H1 (cell line): ENCODE data around the gene ZNF277. TPM values are rescaled to one million over a fixed set of nuclear protein-coding genes. Genes with fewer than 3 reads are reported as not detected.

Experiments
- CTCF ChIA-PET: fragments of 300-600 bp; sonication (Branson Sonifier 250); formaldehyde crosslinking; loops from one replicate; lab custom pipeline; 2021; ENCODE audit not compliant: partially characterized antibody; lab: Charles Lee
- POLR2A ChIA-PET: fragments of 300-600 bp; sonication (Branson Sonifier 250); formaldehyde crosslinking; loops from one replicate; lab custom pipeline; 2021; ENCODE audit warnings: inconsistent platforms; ENCODE audit not compliant: partially characterized antibody; lab: Charles Lee
- DNase-seq, 2 experiments: peaks; one replicate each; pipeline versions ENCODE4 v3.0.0 to v3.0.0-alpha.2; 2010 to 2022; ENCODE audit warnings: low spot score in 2 of 2, low read depth in 1 of 2, mixed read lengths in 1 of 2
- FAIRE-seq: peaks from 2 replicates; lab custom pipeline; 2011; peaks lifted over from hg19 to GRCh38; lab: Jason Lieb, UNC
- H2AFZ ChIP-seq: 2 replicates; pipeline ENCODE4 v1.8.1; 2012; ENCODE audit warnings: low read length, inconsistent platforms
- H2AK5ac ChIP-seq: 2 replicates; pipeline ENCODE4 v1.6.1; 2013; ENCODE audit warnings: low read depth, low read length
- H2BK120ac ChIP-seq: replicated peaks from 2 replicates; pipeline ENCODE3; 2013; ENCODE audit warnings: low read depth, low read length, inconsistent platforms
- H2BK12ac ChIP-seq: 2 replicates; pipeline ENCODE4 v1.6.1; 2013; ENCODE audit warnings: low read depth, low read length
- H2BK15ac ChIP-seq: 2 replicates; pipeline ENCODE4 v1.6.1; 2013; ENCODE audit warnings: low read length
- H2BK20ac ChIP-seq: 2 replicates; pipeline ENCODE4 v1.6.1; 2013; ENCODE audit warnings: low read length
- H2BK5ac ChIP-seq: 2 replicates; pipeline ENCODE4 v1.6.1; 2013; ENCODE audit warnings: low read depth, low read length
- H3K14ac ChIP-seq: 2 replicates; pipeline ENCODE4 v1.6.1; 2013; ENCODE audit warnings: inconsistent platforms; ENCODE audit not compliant: insufficient read length
- H3K18ac ChIP-seq: 2 replicates; pipeline ENCODE4 v1.6.1; 2013; ENCODE audit warnings: low read length; ENCODE audit errors: extremely low read depth
- H3K23ac ChIP-seq: 2 replicates; pipeline ENCODE4 v1.6.1; 2013; ENCODE audit warnings: inconsistent platforms; ENCODE audit not compliant: insufficient read length
- H3K23me2 ChIP-seq: 2 replicates; pipeline ENCODE4 v1.6.1; 2013; ENCODE audit warnings: low read depth, low read length
- H3K27ac ChIP-seq: 2 replicates; pipeline ENCODE4 v1.6.1; 2011; ENCODE audit warnings: low read depth, low read length, inconsistent platforms
- H3K27me3 ChIP-seq, 4 experiments: replicated peaks in 1 of 4; 1 replicate in 1 of 4; 2 replicates in 3 of 4; pipeline versions ENCODE4 v1.6.1 to v1.8.1; 2011 to 2013; ENCODE audit warnings: low read length in 3 of 4, mild to moderate bottlenecking in 3 of 4, inconsistent platforms in 2 of 4, mixed read lengths in 2 of 4, moderate library complexity in 1 of 4; ENCODE audit not compliant: control insufficient read depth in 3 of 4, insufficient read depth in 3 of 4; ENCODE audit errors: extremely low read depth in 1 of 4
- H3K36me3 ChIP-seq, 4 experiments: 2 replicates each; pipeline versions ENCODE4 v1.6.1 to v1.8.1; 2011 to 2013; ENCODE audit warnings: mild to moderate bottlenecking in 4 of 4, low read length in 3 of 4, moderate library complexity in 2 of 4, control low read depth in 1 of 4, inconsistent platforms in 1 of 4; ENCODE audit not compliant: insufficient read depth in 4 of 4, control insufficient read depth in 2 of 4
- H3K4ac ChIP-seq: replicated peaks from 2 replicates; pipeline ENCODE3; 2013; ENCODE audit warnings: low read length, low read depth, mixed read lengths, inconsistent platforms; ENCODE audit not compliant: insufficient read length
- H3K4me1 ChIP-seq, 4 experiments: replicated peaks in 1 of 4; 1 replicate in 1 of 4; 2 replicates in 3 of 4; pipeline versions ENCODE4 v1.6.1 to v1.8.1; 2011 to 2013; ENCODE audit warnings: low read length in 3 of 4, inconsistent platforms in 2 of 4, mixed read lengths in 1 of 4; ENCODE audit not compliant: insufficient read depth in 4 of 4, control insufficient read depth in 3 of 4
- H3K4me2 ChIP-seq, 2 experiments: 2 replicates each; pipeline versions ENCODE4 v1.6.1 to v1.8.1; 2011 to 2013; ENCODE audit warnings: low read depth in 2 of 2, low read length in 2 of 2, control low read depth in 1 of 2, inconsistent platforms in 1 of 2, mild to moderate bottlenecking in 1 of 2; ENCODE audit not compliant: insufficient read depth in 1 of 2
- H3K4me3 ChIP-seq, 4 experiments: fragments of 200-600, 300-600 bp in 1 of 4; sonication (generic), shearing (Covaris generic), sonication (Bioruptor Twin) in 1 of 4; 2 replicates each; pipeline versions ENCODE4 v1.5.1 to v1.8.1; 2011 to 2016; ENCODE audit warnings: low read length in 4 of 4, low read depth in 3 of 4, control low read depth in 2 of 4, inconsistent platforms in 2 of 4, mild to moderate bottlenecking in 2 of 4, mixed read lengths in 1 of 4, moderate library complexity in 1 of 4; ENCODE audit not compliant: insufficient read depth in 2 of 4; ENCODE audit errors: extremely low read depth in 1 of 4
- H3K56ac ChIP-seq: replicated peaks from 2 replicates; pipeline ENCODE3; 2013; ENCODE audit warnings: low read depth, mild to moderate bottlenecking, mixed read lengths, low read length, inconsistent platforms; ENCODE audit not compliant: insufficient read length
- H3K79me1 ChIP-seq: 2 replicates; pipeline ENCODE4 v1.6.1; 2013; ENCODE audit warnings: low read depth, low read length, control low read depth
- H3K79me2 ChIP-seq, 2 experiments: 2 replicates each; pipeline versions ENCODE4 v1.6.1 to v1.8.1; 2012 to 2013; ENCODE audit warnings: low read length in 2 of 2, mild to moderate bottlenecking in 2 of 2, inconsistent platforms in 1 of 2; ENCODE audit not compliant: insufficient read depth in 2 of 2, control insufficient read depth in 1 of 2
- H3K9ac ChIP-seq, 4 experiments: replicated peaks in 1 of 4; 1 replicate in 1 of 4; 2 replicates in 3 of 4; pipeline versions ENCODE4 v1.6.1 to v1.8.1; 2011 to 2013; ENCODE audit warnings: low read depth in 3 of 4, low read length in 3 of 4, control low read depth in 2 of 4, mild to moderate bottlenecking in 2 of 4, moderate library complexity in 2 of 4, inconsistent platforms in 1 of 4; ENCODE audit errors: extremely low read depth in 1 of 4
- H3K9me3 ChIP-seq, 2 experiments: 2 replicates each; pipeline versions ENCODE4 v1.6.1 to v1.8.1; 2012 to 2013; ENCODE audit warnings: mild to moderate bottlenecking in 2 of 2, moderate library complexity in 2 of 2, control low read depth in 1 of 2, inconsistent platforms in 1 of 2, low read depth in 1 of 2, low read length in 1 of 2, mixed read lengths in 1 of 2; ENCODE audit not compliant: insufficient read depth in 2 of 2
- H4K20me1 ChIP-seq, 2 experiments: replicated peaks in 1 of 2; 2 replicates each; pipeline versions ENCODE3 to v1.8.1; 2011 to 2013; ENCODE audit warnings: inconsistent platforms in 2 of 2, low read length in 2 of 2, mild to moderate bottlenecking in 1 of 2; ENCODE audit not compliant: insufficient read depth in 2 of 2, control insufficient read depth in 1 of 2
- H4K5ac ChIP-seq: 2 replicates; pipeline ENCODE4 v1.6.1; 2013; ENCODE audit warnings: low read length, low read depth, mixed read lengths, inconsistent platforms; ENCODE audit not compliant: insufficient read length
- H4K8ac ChIP-seq: 2 replicates; pipeline ENCODE4 v1.8.0; 2013; ENCODE audit warnings: mild to moderate bottlenecking, moderate library complexity, low read length, inconsistent platforms; ENCODE audit not compliant: insufficient read depth; ENCODE audit errors: extremely low read depth
- H4K91ac ChIP-seq: replicated peaks from 2 replicates; pipeline ENCODE3; 2013; ENCODE audit warnings: low read length, mixed read lengths, inconsistent platforms; ENCODE audit not compliant: insufficient read length
- BACH1 ChIP-seq: IDR thresholded peaks from 2 replicates; pipeline ENCODE4 v1.6.1; 2012; ENCODE audit warnings: low read length, improper control_type of control experiment
- BCL11A ChIP-seq, 2 experiments: IDR thresholded peaks; one replicate each; pipeline ENCODE4 v1.6.1; 2011; ENCODE audit warnings: low read depth in 2 of 2, low read length in 2 of 2, mild to moderate bottlenecking in 2 of 2
- CBX8 ChIP-seq: fragments of 300-800, 300-1000 bp; sonication (generic); IDR thresholded peaks from 2 replicates; pipeline ENCODE4 v1.7.1; 2016; ENCODE audit warnings: low read depth, low read length, borderline replicate concordance
- CREB1 ChIP-seq: IDR thresholded peaks from 2 replicates; pipeline ENCODE4 v1.6.1; 2012; ENCODE audit warnings: inconsistent platforms
- EGR1 ChIP-seq: IDR thresholded peaks from 2 replicates; pipeline ENCODE4 v1.6.1; 2011; ENCODE audit warnings: low read depth, low read length, borderline replicate concordance
- EZH2 ChIP-seq: fragments of 200-600 bp; sonication (generic); IDR thresholded peaks from 2 replicates; pipeline ENCODE4 v1.7.1; 2012; ENCODE audit warnings: low read depth, mild to moderate bottlenecking, moderate library complexity, low read length, inconsistent platforms; ENCODE audit not compliant: severe bottlenecking
- FOSL1 ChIP-seq: IDR thresholded peaks from 2 replicates; pipeline ENCODE4 v1.6.1; 2011; ENCODE audit warnings: mild to moderate bottlenecking, low read depth, low read length, moderate library complexity; ENCODE audit not compliant: insufficient read depth
- JUND ChIP-seq: IDR thresholded peaks from 2 replicates; pipeline ENCODE4 v1.6.1; 2011; ENCODE audit warnings: mild to moderate bottlenecking, improper control_type of control experiment, low read length
- MAFK ChIP-seq: IDR thresholded peaks from 2 replicates; pipeline ENCODE4 v1.6.1; 2012; ENCODE audit warnings: low read depth, mild to moderate bottlenecking, improper control_type of control experiment, low read length
- PHF8 ChIP-seq: fragments of 200-600 bp; sonication (generic); conservative IDR thresholded peaks from 2 replicates; pipeline ENCODE4 v1.7.1; 2012; ENCODE audit warnings: low read depth, mild to moderate bottlenecking, inconsistent platforms, low read length, moderate library complexity
- RAD21 ChIP-seq, 2 experiments: IDR thresholded peaks in 1 of 2; conservative IDR thresholded peaks in 1 of 2; 2 replicates each; pipeline ENCODE4 v1.6.1; 2011; ENCODE audit warnings: low read depth in 2 of 2, low read length in 2 of 2, improper control_type of control experiment in 1 of 2, inconsistent platforms in 1 of 2, mild to moderate bottlenecking in 1 of 2, moderate library complexity in 1 of 2
- SIRT6 ChIP-seq: IDR thresholded peaks from one replicate; pipeline ENCODE4 v1.7.1; 2012; ENCODE audit warnings: low read length, inconsistent platforms
- SIX5 ChIP-seq: IDR thresholded peaks from 2 replicates; pipeline ENCODE4 v1.6.1; 2011; ENCODE audit warnings: mild to moderate bottlenecking, low read depth, low read length
- TAF7 ChIP-seq: optimal IDR thresholded peaks from 2 replicates; pipeline ENCODE3; 2011; ENCODE audit warnings: low read depth, mild to moderate bottlenecking, inconsistent platforms, low read length, moderate library complexity, borderline replicate concordance
- TBP ChIP-seq: IDR thresholded peaks from 2 replicates; pipeline ENCODE4 v1.6.1; 2011; ENCODE audit warnings: low read depth, low read length, improper control_type of control experiment
- WGBS, 2 experiments: shearing (Covaris generic) in 1 of 2; methylation state at CpG; one replicate each; pipeline versions ENCODE4 v1.1.6 to v1.1.7; 2013 to 2015; ENCODE audit warnings: low lambda C conversion rate in 2 of 2, mixed read lengths in 2 of 2, inconsistent platforms in 1 of 2, low coverage in 1 of 2, missing lambda C conversion rate in 1 of 2; ENCODE audit not compliant: insufficient replicate concordance in 2 of 2, insufficient coverage in 1 of 2, insufficient read length in 1 of 2; ENCODE audit errors: extremely low coverage in 1 of 2, missing lambda C conversion rate in 1 of 2; 5-methylcytosine and 5-hydroxymethylcytosine counted together
- polyA plus RNA-seq, 7 experiments: library from polyadenylated mRNA; depleted of rRNA in 3 of 7; stranded (reverse) in 5 of 7; unstranded in 2 of 7; fragments of >200 nt in 5 of 7; fragments of 200-250 nt in 2 of 7; gene quantifications; 1 replicate in 5 of 7; 2 replicates in 1 of 7; 4 replicates in 1 of 7; pipeline versions ENCODE4 v1.2.1 to v1.2.3, GENCODE V29; 2011 to 2013; ENCODE audit warnings: missing spikeins in 2 of 7, mixed read lengths in 2 of 7
- total RNA-seq: library from RNA; stranded (reverse); fragmentation: NEBNext Ultra II Directional; extraction: Animal tissue kit (Norgen Biotek cat#: 25700); gene quantifications from 2 replicates; pipeline ENCODE4 v1.2.1, GENCODE V29; 2021

Gene ZNF277
- total and polyA plus RNA-seq, 2 of the 8 experiments (the other 6 are each of a cell fraction or from before 2014, with no cell fraction given), result 5.1 to 21.7 TPM

- Histone ChIP-seq H3K14ac (no peak overlapping the region), H3K27ac (no peak overlapping the region), H3K23ac (no peak overlapping the region), H2AFZ (no peak overlapping the region), H3K79me1 (peaks cover 6% of the 10 kb centered on the region; the same call in 1 of the 2 replicates), H3K18ac (no peak overlapping the region), H3K4me3 (no peak overlapping the region), H3K79me2 (peaks cover 0 to 45% of the 10 kb centered on the region in 2 experiments; a peak in 2 of 4 replicates), H2BK12ac (no peak overlapping the region), H4K91ac (no peak overlapping the region), H2BK15ac (no peak overlapping the region), H3K23me2 (no peaks in the 10 kb centered on the region), H3K4ac (no peak overlapping the region), H3K27me3 (no peaks in the 10 kb centered on the region), H2BK120ac (no peak overlapping the region), H3K9me3 (no peaks in the 10 kb centered on the region), H4K5ac (no peak overlapping the region), H3K4me2 (no peak overlapping the region), H3K36me3 (no peaks in the 10 kb centered on the region), H4K8ac (no peak overlapping the region), H2BK20ac (no peak overlapping the region), H2AK5ac (no peak overlapping the region), H4K20me1 (peaks cover 3% of the 10 kb centered on the region in 2 experiments), H3K9ac (no peak overlapping the region), H3K56ac (no peak overlapping the region), H3K4me1 (peaks cover 0 to 3% (median under 1%) of the 10 kb centered on the region in 4 experiments; a peak in 1 of 7 replicates), H2BK5ac (no peak overlapping the region)
- ChIA-PET CTCF (interaction anchor here (0.9 kb wide), 1 partner anchor 10 kb away, joined by 3 read pairs; no protein-coding TSS in a partner anchor), POLR2A (interaction anchor here (3.4 kb wide), 1 partner anchor 22 kb away, joined by 9 read pairs; no protein-coding TSS in a partner anchor)
- DNase-seq (no peak), FAIRE-seq (no peak)
- 85% methylated on average over 1 of the region's 1 CpG; no CpG with 5 or more reads in 1 of the 2 experiments for WGBS, 2 experiments
- no peak for TF ChIP-seq EGR1
- no peak for TF ChIP-seq PHF8
- TF ChIP-seq SIRT6, result no peak
- no peak for TF ChIP-seq SIX5
- TF ChIP-seq MAFK, result no peak
- TF ChIP-seq EZH2, result no peak
- no peak for TF ChIP-seq BCL11A (IDR thresholded peaks at IDR 0.05; ENCODE audit: low read depth in 2 of 2, low read length in 2 of 2)
- no peak for TF ChIP-seq TAF7
- no peak for TF ChIP-seq JUND
- no peak for TF ChIP-seq CBX8
- TF ChIP-seq RAD21 (IDR thresholded peaks at IDR 0.05 in 1 of 2, conservative IDR thresholded peaks at IDR 0.05 in 1 of 2; ENCODE audit: low read depth in 2 of 2, low read length in 2 of 2), result no peak
- no peak for TF ChIP-seq FOSL1
- TF ChIP-seq BACH1, result no peak
- TF ChIP-seq TBP, result no peak
- no peak for TF ChIP-seq CREB1
These were observed 23.2 kb upstream of the ZNF277 start for GRCh38 chr7:112183266-112183665.
